ENCODE measurements around the gene COL4A2.

DNA sequence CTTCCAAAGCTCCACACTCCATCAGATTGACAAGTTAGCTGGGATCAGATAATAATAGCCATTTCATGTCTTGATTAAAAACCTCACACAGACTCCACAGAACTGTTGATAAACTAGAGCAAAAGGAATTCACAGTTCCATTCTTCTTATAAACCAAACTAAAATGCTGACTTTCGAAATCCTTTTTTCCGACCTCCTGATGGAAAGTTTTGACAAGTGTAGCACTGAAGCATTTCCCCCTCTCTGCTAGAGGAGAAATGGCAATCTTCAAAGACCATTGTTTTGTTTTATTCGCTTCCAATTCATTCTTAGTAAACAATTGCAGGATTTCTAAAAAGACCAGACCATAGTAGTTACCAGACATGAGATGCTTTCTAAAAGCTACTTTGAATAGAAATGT, 58.8 kb downstream of the COL4A2 start:
- no peak for TF ChIP-seq CTCF (conservative IDR thresholded peaks at IDR 0.05; ENCODE audit: low read length)
- TF ChIP-seq EZH2phosphoT487 (IDR thresholded peaks at IDR 0.05; ENCODE audit: borderline replicate concordance), result no peak
